CD4-positive, alpha-beta T cell treated with Interferon alpha-2 for 1 hour (primary cell): ENCODE measurements around the gene FTCD.

Experiments
- DNase-seq, 2 donors: peaks; one replicate each; pipeline ENCODE4 v3.0.0-alpha.2; 2020 to 2022

The FTCD gene

DNA sequence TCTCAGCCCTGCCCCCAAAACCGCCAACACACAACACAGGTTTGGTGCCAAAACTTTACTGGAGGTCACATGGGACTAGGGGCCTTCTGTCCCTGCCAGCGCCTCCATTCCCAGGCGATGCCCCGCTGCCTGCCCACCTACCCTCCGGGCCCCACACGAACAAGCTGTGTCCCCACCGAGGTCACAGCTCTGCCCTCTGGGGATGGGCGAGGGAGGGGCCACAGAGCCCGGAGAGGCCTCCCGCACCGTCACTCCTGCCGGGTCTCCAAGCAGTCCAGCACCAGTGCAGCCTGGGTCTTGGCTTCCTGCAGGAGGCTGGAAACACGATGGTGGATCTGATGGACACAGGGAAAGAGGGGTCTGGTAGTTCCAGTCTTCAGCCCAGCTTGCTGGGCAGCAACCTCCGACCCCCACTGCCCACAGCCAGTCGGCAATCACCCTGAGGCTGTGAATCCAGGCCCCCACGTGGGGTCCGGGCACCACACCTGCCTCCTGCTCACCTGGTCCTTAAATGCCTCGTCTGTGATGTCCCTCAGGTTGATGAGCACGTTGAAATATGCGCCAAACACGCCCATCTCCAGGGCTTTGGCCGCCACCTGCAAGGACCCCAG is 18.5 kb downstream of the FTCD start:
- DNase-seq: no peak

DNA sequence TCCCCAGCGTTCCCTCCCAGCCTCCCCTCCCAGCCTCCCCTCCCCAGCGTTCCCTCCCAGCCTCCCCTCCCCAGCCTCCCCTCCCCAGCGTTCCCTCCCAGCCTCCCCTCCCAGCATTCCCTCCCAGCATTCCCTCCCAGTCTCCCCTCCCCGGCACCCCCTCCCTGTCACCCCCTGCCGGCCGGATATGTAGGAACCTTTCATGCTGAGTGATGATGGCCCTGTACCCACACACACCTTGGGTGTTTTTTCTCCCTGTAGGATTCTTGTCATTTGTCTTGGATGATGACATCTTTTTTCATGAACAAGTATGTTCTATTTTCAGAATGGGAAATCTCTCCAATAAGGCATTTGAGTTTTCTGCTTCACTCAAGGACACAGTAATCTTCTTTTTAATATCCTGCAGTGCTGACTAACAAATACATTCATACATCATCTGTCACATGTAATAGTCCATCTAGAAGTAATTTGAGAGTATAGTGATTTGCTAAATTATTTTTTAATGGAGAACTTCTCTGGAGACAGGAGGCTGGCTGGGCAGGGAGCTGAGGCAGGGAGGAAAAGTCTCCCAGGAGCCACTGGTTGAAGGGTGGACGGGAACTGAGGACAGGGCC is 19.5 kb downstream of the FTCD start:
- DNase-seq: no peak

DNA sequence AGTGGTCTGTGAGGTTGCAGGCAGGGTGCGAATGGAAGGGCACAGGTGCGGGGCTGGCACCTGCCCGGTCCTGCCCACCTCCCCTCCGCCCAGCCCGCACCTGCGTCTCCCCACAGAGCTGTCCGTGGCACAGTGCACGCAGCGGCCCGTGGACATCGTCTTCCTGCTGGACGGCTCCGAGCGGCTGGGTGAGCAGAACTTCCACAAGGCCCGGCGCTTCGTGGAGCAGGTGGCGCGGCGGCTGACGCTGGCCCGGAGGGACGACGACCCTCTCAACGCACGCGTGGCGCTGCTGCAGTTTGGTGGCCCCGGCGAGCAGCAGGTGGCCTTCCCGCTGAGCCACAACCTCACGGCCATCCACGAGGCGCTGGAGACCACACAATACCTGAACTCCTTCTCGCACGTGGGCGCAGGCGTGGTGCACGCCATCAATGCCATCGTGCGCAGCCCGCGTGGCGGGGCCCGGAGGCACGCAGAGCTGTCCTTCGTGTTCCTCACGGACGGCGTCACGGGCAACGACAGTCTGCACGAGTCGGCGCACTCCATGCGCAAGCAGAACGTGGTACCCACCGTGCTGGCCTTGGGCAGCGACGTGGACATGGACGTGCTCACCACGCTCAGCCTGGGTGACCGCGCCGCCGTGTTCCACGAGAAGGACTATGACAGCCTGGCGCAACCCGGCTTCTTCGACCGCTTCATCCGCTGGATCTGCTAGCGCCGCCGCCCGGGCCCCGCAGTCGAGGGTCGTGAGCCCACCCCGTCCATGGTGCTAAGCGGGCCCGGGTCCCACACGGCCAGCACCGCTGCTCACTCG is 23.3 kb downstream of the FTCD start:
- no peak for DNase-seq

DNA sequence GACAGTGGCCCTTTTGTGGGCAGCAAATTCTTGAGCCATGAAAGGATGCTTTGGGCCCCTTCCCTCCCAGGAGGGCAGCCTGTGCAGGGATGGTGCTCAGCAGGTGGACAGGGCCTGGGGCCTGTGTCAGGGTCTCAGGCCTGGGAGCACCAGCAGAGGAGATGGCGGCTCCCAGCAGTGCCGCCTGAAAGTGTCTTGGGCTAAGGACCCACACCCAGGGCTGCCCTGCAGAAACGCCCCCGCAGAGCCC is 23.9 kb downstream of the FTCD start:
- DNase-seq: no peak

DNA sequence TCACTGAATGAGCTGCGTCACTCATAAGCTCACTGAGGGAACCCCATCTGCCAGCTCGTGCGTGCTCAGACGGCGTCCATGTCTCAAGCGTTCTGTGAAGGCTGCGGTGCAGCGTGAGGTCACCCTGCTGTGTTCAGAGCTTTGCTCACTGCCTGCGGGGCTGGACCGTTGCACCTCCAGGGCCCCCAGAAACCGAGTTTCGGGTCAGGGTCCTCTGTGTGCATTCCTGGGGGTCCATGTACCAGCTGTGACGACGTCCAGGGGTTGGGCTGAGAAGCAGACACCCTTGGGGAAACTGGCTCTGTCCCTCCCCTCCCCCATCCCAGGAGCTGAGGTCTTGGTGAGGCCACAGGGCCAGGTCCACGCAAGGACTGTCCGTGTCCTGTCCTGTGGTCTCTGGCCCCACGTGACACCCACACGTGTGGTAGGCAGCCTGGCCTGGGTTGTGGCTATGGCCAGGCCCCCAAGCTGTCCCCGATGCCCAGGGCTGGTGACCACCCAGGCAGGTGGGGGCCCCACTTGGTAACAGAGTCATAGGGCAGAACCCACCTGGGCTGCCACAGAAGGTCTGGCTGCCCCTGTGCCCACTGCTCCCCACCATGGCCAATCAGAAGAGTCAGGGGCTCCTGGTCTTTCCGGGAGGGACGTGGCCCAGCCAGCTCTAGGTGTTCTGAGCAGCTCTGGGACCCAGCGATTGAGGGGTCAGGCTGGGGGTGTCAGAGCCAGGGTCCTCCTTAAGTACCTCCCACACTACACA is 24.4 kb downstream of the FTCD start:
- DNase-seq: no peak

DNA sequence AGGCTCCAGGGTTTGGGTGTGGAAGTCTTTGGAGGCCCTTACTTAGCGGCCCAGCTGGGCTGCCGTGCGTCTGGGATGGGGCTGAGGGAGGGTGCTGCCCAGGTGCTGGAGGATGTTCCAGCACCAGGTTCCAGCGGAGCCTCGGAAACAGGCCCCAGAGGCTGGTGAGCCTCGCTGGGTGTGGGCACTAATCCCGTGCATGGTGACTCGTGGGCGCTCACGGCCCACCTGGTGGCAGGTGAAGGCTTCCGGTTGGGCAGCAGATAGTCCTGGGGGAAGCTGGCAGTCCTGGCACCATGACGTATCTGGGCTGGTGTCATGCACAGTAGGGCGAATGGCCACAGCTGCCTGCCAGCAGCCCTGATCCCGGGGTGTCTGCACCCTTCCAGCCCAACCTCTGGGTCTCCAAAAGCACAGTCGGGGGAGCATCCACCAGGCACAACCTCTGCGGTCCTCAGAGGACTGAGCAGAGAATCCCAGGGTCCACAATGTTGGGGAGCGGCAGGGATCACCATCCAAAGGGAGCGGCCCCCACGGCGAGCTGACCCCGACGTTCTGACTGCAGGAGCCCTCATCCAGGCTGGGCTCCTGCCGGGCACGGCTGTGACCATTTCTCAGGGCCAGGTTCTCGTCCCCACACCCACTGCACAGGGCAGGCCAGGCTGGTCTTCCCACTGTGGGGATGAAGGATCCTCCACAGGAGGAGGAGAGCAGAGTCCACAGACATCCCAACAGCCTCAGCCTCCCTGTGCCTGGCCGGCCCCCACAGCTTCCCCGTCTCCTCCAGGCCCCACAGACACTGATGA is 25.3 kb downstream of the FTCD start:
- no peak for DNase-seq

DNA sequence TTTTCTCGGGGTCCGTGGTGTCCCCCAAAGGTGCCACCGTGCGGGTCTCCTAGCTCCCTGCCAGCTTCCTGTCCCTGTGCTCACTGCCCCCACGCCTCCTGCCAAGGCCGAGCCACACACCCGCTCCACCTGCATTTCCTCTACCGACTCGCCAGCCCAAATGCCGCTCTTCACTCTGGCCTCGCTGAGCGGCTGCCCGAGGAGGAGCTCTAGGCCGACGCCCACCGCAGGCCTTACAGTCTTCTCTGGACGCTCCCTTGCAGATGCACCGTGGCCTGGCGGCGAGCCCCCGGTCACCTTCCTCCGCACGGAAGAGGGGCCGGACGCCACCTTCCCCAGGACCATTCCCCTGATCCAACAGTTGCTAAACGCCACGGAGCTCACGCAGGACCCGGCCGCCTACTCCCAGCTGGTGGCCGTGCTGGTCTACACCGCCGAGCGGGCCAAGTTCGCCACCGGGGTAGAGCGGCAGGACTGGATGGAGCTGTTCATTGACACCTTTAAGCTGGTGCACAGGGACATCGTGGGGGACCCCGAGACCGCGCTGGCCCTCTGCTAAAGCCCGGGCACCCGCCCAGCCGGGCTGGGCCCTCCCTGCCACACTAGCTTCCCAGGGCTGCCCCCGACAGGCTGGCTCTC is 26.3 kb downstream of the FTCD start:
- DNase-seq: no peak

DNA sequence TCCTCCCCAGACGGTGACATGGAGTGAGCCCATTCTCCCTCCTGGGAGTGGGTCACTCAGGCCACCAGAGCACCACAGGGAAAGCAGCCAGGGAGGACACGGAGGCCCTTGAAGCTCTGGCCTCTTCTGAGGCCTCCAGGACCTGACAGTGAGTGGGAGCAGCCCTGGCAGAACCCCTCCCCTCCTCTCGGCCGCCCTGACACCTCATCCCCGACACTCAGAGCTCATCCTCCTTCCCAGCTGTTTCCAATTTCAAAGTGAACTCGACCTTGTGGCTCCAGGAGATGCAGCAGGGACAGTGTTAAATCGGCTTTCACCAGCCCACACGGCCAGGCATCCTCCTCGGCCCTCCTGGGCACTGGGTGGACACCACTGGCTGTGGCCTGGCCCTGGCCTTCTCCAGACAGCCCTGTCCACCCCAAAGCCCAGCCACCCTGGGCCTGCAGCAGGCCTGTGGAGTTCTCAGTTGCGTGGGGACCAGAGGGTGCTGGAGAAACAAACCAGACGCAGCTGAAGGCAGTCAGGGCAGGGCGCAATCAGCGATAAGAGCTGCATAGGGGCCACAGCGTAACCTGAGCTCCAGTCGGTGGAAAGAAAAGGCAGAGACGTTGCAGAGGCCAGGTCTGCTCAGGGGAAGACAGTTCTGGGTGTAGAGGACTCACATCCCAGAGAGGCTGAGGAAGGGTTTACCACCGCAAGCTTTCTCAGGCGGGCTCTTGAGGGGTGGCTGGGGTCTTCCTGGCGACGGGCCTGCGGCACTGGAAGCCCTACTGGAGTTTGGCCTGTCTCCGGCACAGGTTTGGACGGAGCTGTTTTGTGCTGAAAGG is 27.1 kb downstream of the FTCD start:
- DNase-seq: no peak

DNA sequence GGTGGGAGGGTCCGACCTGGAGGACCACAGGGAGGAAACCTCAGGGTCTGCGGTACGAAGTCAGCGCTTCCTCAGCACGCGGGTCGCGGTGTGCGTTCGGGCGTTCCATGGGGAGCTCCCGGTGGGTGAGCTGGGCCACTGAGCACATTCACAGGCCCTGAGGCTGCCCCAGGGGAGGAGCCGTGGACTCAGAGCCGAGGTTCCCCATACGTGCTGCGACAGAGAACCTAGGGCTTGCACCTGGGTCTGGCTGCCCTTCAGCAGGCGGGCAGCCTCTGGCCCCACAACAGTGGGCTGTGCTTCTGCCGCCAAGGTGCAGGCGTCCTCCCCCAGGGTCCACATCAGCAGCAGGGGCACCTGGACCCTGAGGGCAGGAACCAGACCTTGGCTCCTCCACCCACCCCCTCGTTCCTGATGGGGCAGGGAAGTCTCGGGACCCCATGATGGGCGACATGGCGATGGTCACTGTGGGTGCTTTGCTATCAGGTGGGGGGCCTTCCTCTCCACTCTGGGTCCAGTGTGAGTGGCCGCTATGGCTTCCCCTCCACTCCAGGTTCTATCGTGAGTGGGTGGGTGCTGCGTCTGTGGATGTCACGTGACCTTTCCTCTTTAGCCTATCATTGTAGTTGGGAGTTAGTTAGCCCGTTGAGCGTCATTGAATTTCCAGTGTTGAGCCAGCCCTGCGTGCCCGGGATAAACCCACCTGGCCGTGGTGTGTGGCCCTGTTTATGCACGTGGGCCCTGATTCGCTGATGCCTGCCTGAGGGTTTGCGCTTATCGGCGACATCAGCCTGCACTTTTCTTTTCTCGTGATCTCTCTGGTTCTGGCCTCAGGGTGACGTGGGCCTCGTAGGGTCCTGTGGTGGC is 27.9 kb downstream of the FTCD start:
- no peak for DNase-seq

DNA sequence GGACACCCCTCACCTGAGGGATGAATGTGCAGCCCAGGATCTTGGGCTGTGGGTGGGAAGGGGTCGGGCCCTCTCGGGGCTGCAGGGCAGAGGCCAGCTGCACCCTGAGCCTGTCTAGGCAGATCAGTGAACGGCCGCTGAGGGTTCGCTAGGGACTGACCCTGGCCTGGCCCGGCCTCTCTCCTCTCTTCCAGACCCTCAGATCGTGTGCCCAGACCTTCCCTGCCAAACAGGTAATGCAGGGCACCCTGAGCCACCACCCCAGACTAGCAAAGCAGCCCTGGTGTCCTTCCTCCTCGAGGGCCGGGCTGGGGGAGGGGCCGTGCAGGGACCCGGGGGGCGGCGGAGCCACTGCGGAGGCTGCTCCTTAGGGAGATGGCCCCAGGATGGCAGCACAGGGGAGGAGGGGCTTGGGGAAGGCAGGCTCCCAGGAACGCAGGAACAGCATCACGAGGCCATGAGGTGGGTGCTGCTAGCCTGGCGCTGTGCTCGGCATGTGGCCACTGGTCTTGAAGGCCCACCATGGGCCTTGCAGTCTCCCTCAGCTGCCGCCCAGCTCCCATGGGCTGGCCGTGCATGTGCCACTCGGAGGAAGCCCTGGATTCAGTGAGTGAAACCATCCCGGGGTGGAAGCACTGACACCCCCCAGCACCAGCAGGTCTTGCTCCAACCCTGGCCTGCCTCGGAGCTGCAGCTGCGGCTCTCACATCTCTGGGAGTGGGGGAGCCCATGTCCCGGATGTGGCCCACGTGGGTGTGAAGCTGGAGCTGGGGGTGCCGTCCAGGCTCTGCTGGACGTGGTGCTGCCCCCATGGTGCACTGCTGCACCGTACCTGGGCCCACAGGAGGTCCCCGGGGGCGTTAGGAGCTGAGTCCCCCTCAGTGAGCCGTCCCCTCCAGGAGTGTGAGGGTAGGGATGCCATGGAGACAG is 28.8 kb downstream of the FTCD start:
- no peak for DNase-seq

DNA sequence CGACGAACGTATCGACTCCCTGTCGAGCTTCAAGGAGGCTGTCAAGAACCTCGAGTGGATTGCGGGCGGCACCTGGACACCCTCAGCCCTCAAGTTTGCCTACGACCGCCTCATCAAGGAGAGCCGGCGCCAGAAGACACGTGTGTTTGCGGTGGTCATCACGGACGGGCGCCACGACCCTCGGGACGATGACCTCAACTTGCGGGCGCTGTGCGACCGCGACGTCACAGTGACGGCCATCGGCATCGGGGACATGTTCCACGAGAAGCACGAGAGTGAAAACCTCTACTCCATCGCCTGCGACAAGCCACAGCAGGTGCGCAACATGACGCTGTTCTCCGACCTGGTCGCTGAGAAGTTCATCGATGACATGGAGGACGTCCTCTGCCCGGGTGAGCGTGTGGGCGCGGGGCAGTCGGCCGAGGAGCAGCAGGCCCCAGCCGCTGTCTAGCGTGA is 29.5 kb downstream of the FTCD start:
- DNase-seq: no peak

DNA sequence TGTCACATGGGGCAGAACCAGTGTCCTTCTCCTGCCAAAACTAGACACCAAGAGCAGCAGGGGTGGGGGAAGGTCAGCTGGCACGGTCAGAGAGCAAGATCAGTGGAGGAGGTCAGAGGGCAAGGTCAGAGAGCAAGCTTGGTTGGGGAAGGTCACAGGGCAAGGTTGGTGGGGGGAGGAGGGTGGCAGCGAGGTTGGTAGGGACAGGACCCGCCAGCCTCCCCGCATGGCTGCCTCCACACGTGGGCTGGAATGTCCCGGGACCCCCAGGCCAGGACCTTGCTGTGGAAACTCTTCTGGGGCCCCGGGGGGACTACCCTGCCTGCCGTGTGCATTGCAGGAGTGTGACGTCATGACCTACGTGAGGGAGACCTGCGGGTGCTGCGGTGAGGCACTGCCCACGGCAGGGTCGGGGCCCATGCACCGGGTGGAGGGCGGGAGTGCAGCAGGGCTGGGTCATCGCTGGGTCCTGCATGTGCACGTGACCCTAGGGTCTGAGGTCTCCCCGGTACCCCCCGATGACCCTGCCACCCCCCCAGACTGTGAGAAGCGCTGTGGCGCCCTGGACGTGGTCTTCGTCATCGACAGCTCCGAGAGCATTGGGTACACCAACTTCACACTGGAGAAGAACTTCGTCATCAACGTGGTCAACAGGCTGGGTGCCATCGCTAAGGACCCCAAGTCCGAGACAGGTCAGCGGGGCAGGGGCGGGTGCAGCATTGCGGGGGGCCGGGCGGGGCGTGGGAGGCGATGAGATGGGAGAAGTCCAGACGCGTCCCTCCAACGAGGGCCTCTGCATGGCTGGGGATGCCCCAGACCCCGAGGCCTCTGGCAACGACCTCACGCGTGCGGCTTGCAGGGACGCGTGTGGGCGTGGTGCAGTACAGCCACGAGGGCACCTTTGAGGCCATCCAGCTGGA is 30.2 kb downstream of the FTCD start:
- DNase-seq: no peak

DNA sequence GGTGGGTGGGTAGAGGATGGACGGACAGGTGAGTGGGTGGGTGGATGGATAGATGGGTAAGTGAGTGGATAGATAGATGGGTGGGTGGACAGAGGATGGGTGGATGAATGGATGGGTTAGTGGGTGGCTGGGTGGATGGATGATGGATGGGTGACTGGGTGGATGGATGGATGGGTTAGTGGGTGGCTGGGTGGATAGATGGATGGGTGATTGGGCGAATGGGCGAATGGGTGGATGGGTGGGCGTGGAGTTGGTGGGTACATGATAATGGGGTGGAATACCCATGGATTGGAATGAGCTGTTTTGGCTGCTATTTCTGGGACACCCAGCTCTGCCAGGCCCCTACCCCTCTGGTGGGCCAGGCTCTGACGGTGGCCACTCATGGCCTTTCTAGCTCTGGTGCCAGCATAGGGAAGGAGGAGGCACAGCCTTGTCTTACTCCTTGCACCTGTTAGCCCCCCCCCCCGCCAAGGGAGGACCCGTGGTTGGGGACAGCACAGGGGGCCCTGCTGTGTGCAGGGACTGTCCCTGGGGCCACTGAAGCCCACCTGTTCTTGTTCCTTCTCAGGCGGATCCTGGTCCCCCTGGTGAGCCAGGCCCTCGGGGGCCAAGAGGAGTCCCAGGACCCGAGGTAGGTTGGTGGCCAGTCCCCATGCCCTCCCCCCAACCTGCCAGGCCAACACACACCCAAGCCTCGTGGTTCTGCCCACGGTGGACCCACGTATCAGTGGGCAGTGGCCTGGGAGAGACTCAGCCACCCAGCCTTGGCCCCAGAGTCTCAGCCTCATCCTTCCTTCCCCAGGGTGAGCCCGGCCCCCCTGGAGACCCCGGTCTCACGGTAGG is 31.1 kb downstream of the FTCD start:
- no peak for DNase-seq

DNA sequence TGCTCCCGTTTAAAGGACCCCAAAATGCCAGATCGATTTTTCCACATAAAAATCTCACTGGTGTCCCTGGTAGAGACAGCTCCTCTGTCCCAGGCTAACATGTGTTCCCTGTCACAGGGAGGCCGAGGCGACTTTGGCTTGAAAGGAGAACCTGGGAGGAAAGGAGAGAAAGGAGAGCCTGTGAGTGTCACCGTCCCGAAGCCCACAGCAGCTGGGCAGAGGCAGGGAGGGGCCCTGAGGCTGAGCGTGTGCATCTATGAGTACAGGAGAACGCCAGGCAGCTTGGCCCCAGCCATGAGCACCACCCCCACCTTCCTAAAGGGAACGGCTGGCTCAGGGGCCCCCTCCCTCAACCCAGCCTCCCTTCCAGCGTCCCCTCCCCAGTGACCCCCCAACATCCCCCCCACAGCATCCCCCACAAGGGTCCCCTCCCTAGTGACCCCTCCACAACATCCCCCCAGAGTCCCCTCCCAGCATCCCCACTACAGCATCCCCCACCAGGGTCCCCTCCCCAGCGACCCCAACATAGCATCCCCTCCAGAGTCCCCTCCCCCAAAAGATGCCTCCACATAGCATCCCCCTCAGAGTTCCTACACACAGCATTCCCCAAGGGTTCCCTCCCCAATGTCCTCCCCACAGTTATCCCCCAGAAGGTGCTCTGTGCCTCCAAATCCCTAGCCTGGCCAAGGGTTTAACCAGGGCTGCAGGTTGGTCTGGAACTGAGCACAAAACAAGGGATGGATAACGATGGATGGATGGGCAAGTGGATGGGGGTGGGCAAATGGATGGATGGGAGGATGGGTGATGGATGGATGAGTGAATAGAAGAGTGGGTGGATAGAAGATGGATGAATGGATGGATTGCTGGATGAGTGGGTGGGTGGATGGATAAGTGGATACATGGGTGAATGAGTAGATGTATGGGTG is 32.4 kb downstream of the FTCD start:
- DNase-seq: no peak

DNA sequence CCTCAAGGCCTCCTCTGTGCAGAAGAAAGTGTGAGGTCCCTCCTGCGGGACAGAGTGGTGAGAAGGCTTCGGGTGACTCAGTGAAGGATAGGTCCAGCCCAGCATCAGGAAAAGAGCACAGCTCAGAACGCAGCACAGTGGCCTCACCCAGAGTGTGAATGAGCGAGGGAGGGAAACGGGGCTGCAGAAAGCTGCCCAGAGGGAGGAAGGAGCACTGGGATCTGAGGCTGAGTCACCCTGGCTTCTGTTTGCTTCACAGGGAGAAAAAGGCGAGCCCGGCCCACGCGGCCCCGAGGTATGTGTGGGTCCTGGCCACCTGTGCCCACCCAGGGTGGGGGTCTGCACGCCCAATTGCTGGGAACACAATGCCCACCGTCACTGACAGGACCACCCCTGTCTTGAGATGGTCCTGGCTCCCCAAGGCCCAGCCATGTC is 33.1 kb downstream of the FTCD start:
- no peak for DNase-seq
